ENCODE results near the gene ACADL. TPM values are rescaled to one million over a fixed set of nuclear protein-coding genes. Genes with fewer than 3 reads are reported as not detected.

ACADL gene
- total and polyA plus RNA-seq, 2 experiments from 2014 or later, result 0.37 TPM; not detected in 1

DNA sequence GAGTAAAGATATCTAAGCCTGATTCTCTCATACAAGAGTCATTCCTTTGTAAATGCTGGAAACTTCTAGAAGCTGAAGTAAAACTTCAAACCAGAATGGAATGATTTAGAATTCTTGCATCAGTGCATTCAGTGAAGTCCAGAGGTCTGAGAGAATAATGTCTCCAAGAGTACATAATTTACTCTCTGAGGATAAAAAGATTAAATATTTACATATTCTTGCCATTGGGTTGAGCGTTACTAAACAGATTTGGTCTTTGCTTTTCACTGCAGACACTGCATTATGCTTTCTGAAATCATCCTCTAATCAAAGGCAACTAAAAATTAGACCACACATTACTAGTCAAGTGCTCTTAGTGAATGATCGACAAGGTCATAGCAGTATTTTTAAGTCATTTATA, 27.5 kb downstream of the ACADL start:
- Histone ChIP-seq H3K4me3 (no peak overlapping the region), H3K4me1 (ENCODE audit: insufficient read depth) (no peaks in the 10 kb centered on the region), H3K36me3 (ENCODE audit: insufficient read depth) (no peaks in the 10 kb centered on the region), H3K79me2 (replicated peaks; ENCODE audit: insufficient read depth) (no peaks in the 10 kb centered on the region), H3K27me3 (ENCODE audit: insufficient read depth) (no peaks in the 10 kb centered on the region), H3K27ac (ENCODE audit: low read depth) (no peak overlapping the region), H3F3A (replicated peaks; ENCODE audit: low read depth) (no peaks in the 10 kb centered on the region), H3K9me2 (ENCODE audit: insufficient read depth) (no peaks in the 10 kb centered on the region), H3K4me2 (no peak overlapping the region), H2AFZ (no peak overlapping the region), H4K20me1 (replicated peaks; ENCODE audit: insufficient read depth) (no peaks in the 10 kb centered on the region)
- DNase-seq (ENCODE audit: low spot score) (no peak), ATAC-seq (no peak)
- Mint-ChIP-seq H3K27me3 (ENCODE audit: insufficient read depth, low read depth, poor library complexity) (peaks cover 2% of the 10 kb centered on the region), H3K27ac (no peak overlapping the region), H3K9me3 (no peaks in the 10 kb centered on the region), H3K4me1 (no peaks in the 10 kb centered on the region), H3K4me3 (no peak overlapping the region), H3K36me3 (ENCODE audit: low read depth) (no peaks in the 10 kb centered on the region)
- TF ChIP-seq, protein P1, sequence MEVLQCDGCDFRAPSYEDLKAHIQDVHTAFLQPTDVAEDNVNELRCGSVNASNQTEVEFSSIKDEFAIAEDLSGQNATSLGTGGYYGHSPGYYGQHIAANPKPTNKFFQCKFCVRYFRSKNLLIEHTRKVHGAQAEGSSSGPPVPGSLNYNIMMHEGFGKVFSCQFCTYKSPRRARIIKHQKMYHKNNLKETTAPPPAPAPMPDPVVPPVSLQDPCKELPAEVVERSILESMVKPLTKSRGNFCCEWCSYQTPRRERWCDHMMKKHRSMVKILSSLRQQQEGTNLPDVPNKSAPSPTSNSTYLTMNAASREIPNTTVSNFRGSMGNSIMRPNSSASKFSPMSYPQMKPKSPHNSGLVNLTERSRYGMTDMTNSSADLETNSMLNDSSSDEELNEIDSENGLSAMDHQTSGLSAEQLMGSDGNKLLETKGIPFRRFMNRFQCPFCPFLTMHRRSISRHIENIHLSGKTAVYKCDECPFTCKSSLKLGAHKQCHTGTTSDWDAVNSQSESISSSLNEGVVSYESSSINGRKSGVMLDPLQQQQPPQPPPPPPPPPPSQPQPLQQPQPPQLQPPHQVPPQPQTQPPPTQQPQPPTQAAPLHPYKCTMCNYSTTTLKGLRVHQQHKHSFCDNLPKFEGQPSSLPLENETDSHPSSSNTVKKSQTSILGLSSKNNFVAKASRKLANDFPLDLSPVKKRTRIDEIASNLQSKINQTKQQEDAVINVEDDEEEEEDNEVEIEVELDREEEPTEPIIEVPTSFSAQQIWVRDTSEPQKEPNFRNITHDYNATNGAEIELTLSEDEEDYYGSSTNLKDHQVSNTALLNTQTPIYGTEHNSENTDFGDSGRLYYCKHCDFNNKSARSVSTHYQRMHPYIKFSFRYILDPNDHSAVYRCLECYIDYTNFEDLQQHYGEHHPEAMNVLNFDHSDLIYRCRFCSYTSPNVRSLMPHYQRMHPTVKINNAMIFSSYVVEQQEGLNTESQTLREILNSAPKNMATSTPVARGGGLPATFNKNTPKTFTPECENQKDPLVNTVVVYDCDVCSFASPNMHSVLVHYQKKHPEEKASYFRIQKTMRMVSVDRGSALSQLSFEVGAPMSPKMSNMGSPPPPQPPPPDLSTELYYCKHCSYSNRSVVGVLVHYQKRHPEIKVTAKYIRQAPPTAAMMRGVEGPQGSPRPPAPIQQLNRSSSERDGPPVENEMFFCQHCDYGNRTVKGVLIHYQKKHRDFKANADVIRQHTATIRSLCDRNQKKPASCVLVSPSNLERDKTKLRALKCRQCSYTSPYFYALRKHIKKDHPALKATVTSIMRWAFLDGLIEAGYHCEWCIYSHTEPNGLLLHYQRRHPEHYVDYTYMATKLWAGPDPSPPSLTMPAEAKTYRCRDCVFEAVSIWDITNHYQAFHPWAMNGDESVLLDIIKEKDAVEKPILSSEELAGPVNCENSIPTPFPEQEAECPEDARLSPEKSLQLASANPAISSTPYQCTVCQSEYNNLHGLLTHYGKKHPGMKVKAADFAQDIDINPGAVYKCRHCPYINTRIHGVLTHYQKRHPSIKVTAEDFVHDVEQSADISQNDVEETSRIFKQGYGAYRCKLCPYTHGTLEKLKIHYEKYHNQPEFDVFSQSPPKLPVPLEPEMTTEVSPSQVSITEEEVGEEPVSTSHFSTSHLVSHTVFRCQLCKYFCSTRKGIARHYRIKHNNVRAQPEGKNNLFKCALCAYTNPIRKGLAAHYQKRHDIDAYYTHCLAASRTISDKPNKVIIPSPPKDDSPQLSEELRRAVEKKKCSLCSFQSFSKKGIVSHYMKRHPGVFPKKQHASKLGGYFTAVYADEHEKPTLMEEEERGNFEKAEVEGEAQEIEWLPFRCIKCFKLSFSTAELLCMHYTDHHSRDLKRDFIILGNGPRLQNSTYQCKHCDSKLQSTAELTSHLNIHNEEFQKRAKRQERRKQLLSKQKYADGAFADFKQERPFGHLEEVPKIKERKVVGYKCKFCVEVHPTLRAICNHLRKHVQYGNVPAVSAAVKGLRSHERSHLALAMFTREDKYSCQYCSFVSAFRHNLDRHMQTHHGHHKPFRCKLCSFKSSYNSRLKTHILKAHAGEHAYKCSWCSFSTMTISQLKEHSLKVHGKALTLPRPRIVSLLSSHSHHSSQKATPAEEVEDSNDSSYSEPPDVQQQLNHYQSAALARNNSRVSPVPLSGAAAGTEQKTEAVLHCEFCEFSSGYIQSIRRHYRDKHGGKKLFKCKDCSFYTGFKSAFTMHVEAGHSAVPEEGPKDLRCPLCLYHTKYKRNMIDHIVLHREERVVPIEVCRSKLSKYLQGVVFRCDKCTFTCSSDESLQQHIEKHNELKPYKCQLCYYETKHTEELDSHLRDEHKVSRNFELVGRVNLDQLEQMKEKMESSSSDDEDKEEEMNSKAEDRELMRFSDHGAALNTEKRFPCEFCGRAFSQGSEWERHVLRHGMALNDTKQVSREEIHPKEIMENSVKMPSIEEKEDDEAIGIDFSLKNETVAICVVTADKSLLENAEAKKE (CRISPR knock-in tag; IDR thresholded peaks at IDR 0.05), result no peak
- TF ChIP-seq NANOG (IDR thresholded peaks at IDR 0.05; ENCODE audit: borderline replicate concordance) (no peak), ZNF331 (CRISPR knock-in tag; IDR thresholded peaks at IDR 0.05; ENCODE audit: low read depth) (no peak), STAT1 (IDR thresholded peaks at IDR 0.05; ENCODE audit: unreplicated experiment) (no peak), JUNB (IDR thresholded peaks at IDR 0.05; ENCODE audit: unreplicated experiment) (no peak), CREB1 (CRISPR knock-in tag; IDR thresholded peaks at IDR 0.05; ENCODE audit: low read depth) (no peak), EZH2phosphoT487 (IDR thresholded peaks at IDR 0.05; ENCODE audit: unreplicated experiment) (no peak), EZH2 (IDR thresholded peaks at IDR 0.05; ENCODE audit: low read depth, unreplicated experiment) (no peak), POLR2AphosphoS5 (IDR thresholded peaks at IDR 0.05; ENCODE audit: low read depth) (no peak), ZNF114 (CRISPR knock-in tag; IDR thresholded peaks at IDR 0.05) (no peak)
- TF ChIP-seq, protein P2, sequence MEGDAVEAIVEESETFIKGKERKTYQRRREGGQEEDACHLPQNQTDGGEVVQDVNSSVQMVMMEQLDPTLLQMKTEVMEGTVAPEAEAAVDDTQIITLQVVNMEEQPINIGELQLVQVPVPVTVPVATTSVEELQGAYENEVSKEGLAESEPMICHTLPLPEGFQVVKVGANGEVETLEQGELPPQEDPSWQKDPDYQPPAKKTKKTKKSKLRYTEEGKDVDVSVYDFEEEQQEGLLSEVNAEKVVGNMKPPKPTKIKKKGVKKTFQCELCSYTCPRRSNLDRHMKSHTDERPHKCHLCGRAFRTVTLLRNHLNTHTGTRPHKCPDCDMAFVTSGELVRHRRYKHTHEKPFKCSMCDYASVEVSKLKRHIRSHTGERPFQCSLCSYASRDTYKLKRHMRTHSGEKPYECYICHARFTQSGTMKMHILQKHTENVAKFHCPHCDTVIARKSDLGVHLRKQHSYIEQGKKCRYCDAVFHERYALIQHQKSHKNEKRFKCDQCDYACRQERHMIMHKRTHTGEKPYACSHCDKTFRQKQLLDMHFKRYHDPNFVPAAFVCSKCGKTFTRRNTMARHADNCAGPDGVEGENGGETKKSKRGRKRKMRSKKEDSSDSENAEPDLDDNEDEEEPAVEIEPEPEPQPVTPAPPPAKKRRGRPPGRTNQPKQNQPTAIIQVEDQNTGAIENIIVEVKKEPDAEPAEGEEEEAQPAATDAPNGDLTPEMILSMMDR (conservative IDR thresholded peaks at IDR 0.05; ENCODE audit: low read depth in 2 of 2), result no peak
- TF ChIP-seq, protein P3, sequence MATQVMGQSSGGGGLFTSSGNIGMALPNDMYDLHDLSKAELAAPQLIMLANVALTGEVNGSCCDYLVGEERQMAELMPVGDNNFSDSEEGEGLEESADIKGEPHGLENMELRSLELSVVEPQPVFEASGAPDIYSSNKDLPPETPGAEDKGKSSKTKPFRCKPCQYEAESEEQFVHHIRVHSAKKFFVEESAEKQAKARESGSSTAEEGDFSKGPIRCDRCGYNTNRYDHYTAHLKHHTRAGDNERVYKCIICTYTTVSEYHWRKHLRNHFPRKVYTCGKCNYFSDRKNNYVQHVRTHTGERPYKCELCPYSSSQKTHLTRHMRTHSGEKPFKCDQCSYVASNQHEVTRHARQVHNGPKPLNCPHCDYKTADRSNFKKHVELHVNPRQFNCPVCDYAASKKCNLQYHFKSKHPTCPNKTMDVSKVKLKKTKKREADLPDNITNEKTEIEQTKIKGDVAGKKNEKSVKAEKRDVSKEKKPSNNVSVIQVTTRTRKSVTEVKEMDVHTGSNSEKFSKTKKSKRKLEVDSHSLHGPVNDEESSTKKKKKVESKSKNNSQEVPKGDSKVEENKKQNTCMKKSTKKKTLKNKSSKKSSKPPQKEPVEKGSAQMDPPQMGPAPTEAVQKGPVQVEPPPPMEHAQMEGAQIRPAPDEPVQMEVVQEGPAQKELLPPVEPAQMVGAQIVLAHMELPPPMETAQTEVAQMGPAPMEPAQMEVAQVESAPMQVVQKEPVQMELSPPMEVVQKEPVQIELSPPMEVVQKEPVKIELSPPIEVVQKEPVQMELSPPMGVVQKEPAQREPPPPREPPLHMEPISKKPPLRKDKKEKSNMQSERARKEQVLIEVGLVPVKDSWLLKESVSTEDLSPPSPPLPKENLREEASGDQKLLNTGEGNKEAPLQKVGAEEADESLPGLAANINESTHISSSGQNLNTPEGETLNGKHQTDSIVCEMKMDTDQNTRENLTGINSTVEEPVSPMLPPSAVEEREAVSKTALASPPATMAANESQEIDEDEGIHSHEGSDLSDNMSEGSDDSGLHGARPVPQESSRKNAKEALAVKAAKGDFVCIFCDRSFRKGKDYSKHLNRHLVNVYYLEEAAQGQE (IDR thresholded peaks at IDR 0.05; ENCODE audit: unreplicated experiment), result no peak
- TF ChIP-seq, protein P4, sequence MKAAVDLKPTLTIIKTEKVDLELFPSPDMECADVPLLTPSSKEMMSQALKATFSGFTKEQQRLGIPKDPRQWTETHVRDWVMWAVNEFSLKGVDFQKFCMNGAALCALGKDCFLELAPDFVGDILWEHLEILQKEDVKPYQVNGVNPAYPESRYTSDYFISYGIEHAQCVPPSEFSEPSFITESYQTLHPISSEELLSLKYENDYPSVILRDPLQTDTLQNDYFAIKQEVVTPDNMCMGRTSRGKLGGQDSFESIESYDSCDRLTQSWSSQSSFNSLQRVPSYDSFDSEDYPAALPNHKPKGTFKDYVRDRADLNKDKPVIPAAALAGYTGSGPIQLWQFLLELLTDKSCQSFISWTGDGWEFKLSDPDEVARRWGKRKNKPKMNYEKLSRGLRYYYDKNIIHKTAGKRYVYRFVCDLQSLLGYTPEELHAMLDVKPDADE (IDR thresholded peaks at IDR 0.05), result no peak
